GM20431 (cell line): Measurements from ENCODE around the gene IFI27L2.

Source experiments
- in situ Hi-C: fragments of 300-500 bp; cut with MseI, MboI; formaldehyde crosslinking; loops from one replicate; pipeline ENCODE4 v1.15.0; 2020; ENCODE audit warnings: low sequenced_read_pairs; ENCODE audit not compliant: unreplicated experiment

IFI27L2 gene

DNA sequence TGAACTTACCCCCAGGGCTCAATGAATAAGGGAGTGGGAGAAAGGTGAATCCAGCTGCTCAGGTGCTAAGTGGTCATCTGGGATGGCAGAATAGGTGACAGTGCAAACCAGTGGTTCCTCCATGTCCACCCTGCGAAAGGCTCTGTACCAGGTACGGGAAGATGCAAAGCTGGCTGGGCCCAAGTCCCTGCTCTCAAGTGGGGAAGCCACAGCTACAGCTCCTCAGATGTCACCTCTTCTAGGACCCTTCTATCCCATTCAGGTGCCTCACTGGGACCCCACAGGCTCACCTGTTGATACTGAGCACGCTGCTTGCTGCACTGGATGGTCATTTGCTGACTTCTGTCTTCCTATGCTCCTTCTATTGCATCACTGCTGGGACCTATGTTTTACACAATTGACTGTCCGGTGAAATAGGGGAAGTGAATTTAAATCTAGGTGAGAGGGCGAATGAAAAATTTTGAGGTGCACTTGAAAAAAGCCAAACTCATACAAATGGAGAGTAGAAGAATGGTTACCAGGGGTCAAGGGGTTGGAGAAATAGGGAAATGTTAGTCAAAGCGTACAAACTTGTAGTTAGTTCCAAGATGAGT, 24.4 kb upstream of the IFI27L2 start:
- in situ Hi-C loops = no loop called here

DNA sequence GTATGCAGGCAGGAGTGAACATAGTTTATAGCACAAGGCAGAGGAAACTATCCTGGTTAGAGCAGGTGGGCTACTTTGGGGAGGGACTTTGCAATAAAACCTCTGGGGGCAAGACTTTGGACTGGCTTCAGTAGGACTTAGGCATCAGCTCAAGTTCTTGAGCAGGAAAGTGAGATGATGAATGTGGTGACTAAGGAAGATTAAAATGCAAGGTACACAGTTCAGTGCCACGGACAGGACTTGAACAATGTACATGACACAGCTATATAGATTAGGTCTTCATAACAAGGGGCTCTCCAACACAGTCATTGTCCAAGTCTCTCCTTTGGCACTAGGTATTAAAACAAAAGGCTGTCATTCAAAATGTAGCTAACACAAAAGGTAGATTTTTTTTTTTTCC, 23.3 kb upstream of the IFI27L2 start:
- in situ Hi-C loops = no loop called here

- in situ Hi-C loops = no loop called here
Measured at GRCh38 chr14:94145902-94146527, 16.6 kb upstream of the IFI27L2 start.

DNA sequence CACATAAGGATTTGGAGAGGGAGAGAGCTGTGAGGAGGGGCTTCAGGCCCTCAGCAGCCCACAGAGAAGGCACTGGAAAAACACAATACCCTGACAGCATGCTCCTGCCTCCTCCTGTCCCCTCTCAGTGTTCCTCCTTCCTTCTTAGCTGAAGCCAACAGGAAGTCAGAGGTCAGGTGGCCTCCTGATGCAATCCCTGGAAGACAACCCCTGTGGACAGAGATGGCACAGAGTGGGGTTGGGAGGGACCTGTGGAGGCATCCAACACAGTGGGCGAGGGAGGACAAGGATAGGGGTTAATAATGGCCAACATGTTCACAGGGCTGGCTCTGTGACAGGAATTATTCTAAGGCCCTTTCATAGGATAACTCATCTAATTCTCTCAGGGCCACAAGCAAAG, 15.4 kb upstream of the IFI27L2 start:
- in situ Hi-C loops = no loop called here

- in situ Hi-C loops = no loop called here
Measured at GRCh38 chr14:94143711-94144110, 14.3 kb upstream of the IFI27L2 start.

DNA sequence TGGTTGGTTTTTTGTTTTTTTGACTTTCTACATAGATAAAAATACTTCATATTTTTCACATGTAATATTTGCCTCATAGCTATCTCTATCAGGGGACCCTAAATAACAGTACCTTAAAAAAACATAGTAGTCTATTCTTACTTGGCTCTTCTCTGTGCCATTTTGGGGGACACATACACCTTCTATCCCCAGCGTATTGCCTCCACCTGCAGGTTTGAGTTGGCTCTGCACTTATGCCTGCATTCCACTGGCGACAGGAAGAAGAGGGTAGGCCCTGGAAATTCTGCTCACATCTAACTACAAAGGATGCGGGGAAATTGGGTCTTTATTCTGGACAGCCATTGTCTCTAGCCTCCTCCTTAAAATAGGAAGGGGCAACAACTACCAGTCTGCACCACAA, 13.8 kb upstream of the IFI27L2 start:
- in situ Hi-C loops = no loop called here

DNA sequence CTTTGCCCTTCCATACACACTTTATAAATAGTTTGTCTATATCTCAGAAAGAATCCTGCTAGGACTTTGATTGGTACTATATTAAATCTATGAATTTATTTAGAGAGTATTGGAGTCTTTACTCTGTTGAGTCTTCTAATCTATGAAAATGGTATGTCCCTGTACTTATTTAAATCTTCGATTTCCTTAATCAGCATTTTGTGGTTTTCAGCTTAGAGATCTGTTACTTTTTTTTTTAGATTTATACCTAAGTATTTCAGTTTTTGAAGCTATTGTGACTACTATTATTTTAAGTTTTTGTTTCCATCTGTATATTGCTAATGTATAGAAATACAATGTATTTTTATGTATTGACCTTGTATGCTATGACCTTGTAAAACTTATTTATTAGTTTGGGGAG, 13.4 kb upstream of the IFI27L2 start:
- in situ Hi-C loops = no loop called here

GRCh38 chr14:94142247-94142646, 12.8 kb upstream of the IFI27L2 start:
- in situ Hi-C loops = no loop called here

- in situ Hi-C loops = loop anchor here (10.0 kb wide), 1 partner anchor 85 kb away; no protein-coding TSS in a partner anchor
Measured at GRCh38 chr14:94139421-94139820, 10.0 kb upstream of the IFI27L2 start.

GRCh38 chr14:94139006-94139405, 9.6 kb upstream of the IFI27L2 start:
- in situ Hi-C loops = loop anchor here (10.0 kb wide), 1 partner anchor 84 kb away; no protein-coding TSS in a partner anchor

- in situ Hi-C loops = loop anchor here (10.0 kb wide), 1 partner anchor 83 kb away; no protein-coding TSS in a partner anchor
Measured at GRCh38 chr14:94138251-94138650, 8.8 kb upstream of the IFI27L2 start.

GRCh38 chr14:94136575-94137331, 7.3 kb upstream of the IFI27L2 start:
- in situ Hi-C loops = loop anchor here (10.0 kb wide), 1 partner anchor 82 kb away; no protein-coding TSS in a partner anchor

DNA sequence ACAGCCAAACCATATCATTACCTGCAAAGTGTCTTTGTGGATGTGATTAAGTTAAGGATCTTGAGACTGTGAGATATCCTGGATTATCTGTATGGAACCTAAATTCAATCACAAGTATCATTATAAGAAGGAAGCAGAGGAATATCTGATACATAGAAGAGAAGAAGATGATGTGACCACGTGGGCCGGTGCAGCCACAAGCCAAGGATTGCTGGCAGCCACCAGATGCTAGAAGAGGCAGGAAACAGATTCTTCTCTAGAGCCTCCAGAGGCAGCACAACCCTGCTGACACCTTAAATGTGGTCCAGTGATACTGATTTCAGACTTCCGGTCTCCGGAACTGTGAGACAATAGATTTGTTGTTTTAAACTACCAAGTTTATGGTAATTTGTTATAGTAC, 6.1 kb upstream of the IFI27L2 start:
- in situ Hi-C loops = loop anchor here (10.0 kb wide), 1 partner anchor 81 kb away; no protein-coding TSS in a partner anchor

DNA sequence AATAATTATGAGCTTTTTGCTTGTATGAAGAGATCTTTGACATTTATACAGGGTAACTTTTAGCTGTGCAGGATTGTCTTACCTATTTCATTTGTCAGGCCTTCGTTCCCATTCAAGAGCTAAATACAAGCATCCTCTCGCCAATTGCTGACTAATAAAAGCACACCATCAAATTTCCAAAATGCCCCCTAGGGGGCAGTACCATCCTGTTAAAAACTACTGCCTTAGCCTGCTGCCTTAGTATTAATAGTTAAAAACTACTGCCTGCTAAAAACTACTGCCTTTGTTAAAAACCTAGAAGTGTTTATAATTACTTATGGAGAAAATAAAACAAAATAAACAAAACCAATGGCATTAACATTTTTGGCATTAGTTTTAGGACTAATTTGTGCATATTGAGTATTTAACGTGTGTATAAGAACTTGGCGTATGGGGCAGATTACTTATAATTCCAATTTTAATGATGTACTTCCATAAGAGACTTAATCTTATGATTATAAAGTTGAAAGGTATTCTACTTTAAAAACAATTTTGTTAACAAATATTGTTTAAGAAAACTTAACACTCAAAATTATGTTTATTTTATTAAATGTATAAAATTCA, 3.0 kb upstream of the IFI27L2 start:
- in situ Hi-C loops = loop anchor here (10.0 kb wide), 1 partner anchor 78 kb away; no protein-coding TSS in a partner anchor

DNA sequence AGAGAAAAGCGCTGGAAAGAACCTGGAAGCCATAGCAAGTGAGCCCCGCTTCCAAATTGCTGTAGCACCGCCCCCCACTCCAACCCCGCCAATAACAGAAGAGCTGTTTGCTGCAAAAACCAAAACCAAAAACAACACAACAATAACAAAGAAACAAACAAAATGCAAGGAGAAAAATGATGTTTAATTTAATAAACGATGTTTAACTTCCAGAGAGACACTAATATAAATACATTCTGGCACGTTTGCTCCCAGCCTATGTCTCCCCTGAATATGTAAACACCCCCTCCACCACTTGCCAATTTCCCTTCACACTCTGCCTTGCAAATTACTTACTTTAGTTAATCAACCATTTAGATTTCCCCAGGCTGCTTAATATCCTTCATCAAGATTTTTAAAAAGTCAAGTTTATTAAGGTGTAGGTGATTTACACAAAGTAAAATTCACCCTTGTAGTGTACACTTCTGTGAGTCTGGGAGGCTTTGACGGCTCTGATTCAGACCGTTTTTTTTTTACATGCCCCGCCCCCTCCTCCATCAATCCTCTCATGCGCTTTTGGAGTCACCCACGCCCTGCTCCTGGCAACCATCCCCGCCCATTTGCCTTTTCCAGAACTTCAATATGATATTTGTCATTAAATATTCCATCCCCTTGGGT, 482 bp upstream of the IFI27L2 start:
- in situ Hi-C loops = loop anchor here (10.0 kb wide), 1 partner anchor 75 kb away; no protein-coding TSS in a partner anchor

DNA sequence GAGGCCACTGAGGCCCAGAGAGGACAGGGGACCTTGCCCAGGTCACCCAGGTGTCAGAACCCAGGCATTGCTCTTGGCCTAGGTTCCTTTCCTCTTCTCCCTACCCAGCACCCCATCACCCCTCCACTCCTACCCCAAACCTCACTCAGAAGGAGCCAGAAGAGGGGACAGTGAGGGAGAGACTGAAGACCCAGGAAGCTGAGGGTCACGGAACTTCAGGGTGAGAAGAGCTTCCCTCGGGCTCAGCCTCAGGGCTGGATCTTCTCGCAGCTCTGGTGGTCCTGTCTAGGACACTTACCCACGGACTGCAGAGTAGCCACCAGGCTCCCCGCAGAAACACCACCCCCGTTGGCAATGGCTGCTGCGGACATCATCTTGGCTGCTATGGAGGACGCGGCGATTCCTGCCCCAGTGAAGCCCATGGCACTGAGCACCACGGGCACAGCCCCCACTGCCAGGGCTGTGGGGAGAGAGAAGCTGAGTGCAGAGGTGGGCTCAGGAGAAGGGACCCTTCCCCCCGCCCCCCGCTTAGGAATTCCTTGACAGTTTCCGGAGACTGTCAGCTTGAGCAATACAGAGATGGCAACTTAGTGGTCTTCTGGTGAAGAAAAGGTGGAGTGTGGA, 1.1 kb downstream of the IFI27L2 start:
- in situ Hi-C loops = no loop called here

DNA sequence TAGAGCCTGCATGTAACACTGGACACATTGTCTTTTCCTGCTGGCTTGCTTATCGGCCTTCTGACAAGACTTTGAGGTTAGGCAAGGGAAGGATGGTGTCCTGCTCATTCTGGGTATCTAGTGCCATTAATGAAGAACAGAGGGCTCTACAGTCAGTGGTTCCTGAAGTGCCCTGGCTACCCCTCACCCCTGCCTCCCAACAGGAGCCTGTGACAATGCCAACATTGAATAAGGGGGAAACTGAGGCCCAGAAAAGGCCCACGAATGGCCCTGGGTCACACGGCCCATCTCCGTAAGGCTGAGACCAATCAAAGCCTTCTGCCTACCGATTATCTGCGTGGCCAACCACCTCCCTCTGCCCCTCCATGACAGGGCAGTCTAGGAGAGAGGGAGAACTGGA, 2.1 kb downstream of the IFI27L2 start:
- in situ Hi-C loops = no loop called here

DNA sequence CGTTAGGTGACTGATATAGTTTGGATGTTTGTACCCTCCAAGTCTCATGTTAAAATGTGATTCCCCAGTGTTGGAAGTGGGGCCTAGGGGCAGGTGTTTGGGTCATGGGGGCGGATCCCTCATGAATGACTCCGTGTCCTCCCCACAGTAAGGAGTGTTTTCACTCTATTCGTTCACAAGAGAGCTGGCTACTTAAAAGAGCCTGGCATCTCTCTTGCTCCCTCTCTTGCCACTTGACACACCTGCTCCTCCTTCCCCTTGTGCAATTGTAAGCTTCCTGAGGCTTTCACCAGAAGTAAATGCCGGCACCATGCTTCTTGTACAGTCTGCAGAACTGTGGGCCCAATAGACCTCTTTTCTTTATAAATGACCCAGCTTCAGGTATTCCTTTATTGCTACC, 2.6 kb downstream of the IFI27L2 start:
- in situ Hi-C loops = no loop called here

GRCh38 chr14:94126419-94126677, 3.1 kb downstream of the IFI27L2 start:
- in situ Hi-C loops = no loop called here
